C4-2B (cell line): ENCODE data around the gene MEGF11.

Experiments used
- ZFX ChIP-seq: fragments of 450-650 bp; IDR thresholded peaks from 2 replicates; pipeline ENCODE4 v1.6.1; 2017
- TF ChIP-seq, protein P1 (sequence below): fragments of 450-650 bp; conservative IDR thresholded peaks from 2 replicates; pipeline ENCODE4 v1.5.1; 2017; ENCODE audit warnings: mild to moderate bottlenecking

DNA sequence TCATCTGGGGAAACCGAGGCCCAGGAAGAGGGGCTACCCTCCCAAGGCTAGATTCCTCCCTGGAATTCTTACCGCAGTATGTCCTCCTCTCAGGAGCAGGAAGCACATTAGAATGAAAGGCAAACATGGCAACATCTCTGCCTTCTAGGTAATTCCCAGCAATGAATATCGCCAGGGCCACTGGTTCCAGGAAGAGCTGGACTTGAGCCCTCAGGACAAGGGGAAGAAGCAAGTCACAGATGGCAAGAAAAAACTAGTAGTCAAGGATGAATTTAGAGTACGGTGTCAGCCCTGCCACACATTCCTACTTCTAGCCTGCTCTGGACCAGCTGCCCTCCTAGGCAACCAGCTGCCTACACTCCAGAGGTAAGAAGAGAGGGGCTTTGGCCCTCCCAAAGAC is 42.9 kb downstream of the MEGF11 start:
- TF ChIP-seq, protein P1, sequence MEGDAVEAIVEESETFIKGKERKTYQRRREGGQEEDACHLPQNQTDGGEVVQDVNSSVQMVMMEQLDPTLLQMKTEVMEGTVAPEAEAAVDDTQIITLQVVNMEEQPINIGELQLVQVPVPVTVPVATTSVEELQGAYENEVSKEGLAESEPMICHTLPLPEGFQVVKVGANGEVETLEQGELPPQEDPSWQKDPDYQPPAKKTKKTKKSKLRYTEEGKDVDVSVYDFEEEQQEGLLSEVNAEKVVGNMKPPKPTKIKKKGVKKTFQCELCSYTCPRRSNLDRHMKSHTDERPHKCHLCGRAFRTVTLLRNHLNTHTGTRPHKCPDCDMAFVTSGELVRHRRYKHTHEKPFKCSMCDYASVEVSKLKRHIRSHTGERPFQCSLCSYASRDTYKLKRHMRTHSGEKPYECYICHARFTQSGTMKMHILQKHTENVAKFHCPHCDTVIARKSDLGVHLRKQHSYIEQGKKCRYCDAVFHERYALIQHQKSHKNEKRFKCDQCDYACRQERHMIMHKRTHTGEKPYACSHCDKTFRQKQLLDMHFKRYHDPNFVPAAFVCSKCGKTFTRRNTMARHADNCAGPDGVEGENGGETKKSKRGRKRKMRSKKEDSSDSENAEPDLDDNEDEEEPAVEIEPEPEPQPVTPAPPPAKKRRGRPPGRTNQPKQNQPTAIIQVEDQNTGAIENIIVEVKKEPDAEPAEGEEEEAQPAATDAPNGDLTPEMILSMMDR = no peak
- TF ChIP-seq ZFX = no peak
